Measurements from ENCODE around the gene DENND2C. TPM values are rescaled to one million over a fixed set of nuclear protein-coding genes. Genes with fewer than 3 reads are reported as not detected.

DENND2C gene
- total RNA-seq, 1 experiment from 2014 or later, result 1.1 TPM

DNA sequence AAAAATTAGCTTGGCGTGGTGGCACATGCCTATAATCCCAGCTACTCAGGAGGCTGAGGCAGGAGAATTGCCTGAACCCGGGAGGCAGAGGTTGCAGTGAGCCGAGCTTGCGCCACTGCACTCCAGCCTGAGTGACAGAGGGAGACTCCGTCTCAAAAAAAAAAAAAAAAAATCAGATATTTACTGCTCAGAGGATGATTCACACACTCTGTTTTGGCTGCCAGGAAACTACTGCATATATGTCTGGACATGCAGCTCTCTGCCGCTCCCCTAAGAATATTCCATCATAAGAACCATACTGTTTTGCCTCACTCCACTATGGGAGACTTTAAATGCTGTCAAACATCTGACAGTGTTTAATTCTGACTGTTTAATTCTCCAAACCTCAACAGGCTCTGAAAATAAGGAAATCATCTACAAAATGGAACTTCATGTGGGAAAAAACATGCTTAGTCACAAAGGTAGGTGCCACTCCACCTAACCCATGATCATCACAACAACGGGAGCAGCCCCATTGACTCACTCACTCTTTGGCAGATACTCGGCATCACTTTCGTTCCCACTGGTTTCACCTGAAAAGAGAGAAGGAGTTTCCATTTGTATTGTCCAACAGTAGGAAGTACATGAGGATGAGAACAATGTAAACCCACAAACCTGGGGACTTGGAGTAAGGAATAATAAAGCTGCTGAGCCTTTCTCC, 59.2 kb downstream of the DENND2C start:
- DNase-seq (ENCODE audit: low read depth, low spot score) (no peak), ATAC-seq (no peak)
- ChIA-PET CTCF (no interaction called here), POLR2A (interaction anchor here (0.7 kb wide), 1 partner anchor 15 kb away, joined by 9 read pairs; no protein-coding TSS in a partner anchor)
- H3K27me3 ChIP-seq (ENCODE audit: control insufficient read depth, insufficient read depth, low read length), result no peaks in the 10 kb centered on the region
- H3K9me3 ChIP-seq (ENCODE audit: control insufficient read depth, insufficient read depth, low read depth, low read length), result no peaks in the 10 kb centered on the region
- in situ Hi-C loops (cut with HindIII; ENCODE audit: low pct_unique_long_range_greater_than_20kb, low sequenced_read_pairs), result no loop called here
- intact Hi-C loops (cut with micrococcal nuclease; ENCODE audit: unreplicated experiment), result no loop called here
- no TSS peak for BruUV-seq (replicated peaks)
- H3K27ac ChIP-seq (ENCODE audit: low read length), result no peak overlapping the region
- TF ChIP-seq, protein P1, sequence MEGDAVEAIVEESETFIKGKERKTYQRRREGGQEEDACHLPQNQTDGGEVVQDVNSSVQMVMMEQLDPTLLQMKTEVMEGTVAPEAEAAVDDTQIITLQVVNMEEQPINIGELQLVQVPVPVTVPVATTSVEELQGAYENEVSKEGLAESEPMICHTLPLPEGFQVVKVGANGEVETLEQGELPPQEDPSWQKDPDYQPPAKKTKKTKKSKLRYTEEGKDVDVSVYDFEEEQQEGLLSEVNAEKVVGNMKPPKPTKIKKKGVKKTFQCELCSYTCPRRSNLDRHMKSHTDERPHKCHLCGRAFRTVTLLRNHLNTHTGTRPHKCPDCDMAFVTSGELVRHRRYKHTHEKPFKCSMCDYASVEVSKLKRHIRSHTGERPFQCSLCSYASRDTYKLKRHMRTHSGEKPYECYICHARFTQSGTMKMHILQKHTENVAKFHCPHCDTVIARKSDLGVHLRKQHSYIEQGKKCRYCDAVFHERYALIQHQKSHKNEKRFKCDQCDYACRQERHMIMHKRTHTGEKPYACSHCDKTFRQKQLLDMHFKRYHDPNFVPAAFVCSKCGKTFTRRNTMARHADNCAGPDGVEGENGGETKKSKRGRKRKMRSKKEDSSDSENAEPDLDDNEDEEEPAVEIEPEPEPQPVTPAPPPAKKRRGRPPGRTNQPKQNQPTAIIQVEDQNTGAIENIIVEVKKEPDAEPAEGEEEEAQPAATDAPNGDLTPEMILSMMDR (IDR thresholded peaks at IDR 0.05), result no peak
- TF ChIP-seq, protein P2, sequence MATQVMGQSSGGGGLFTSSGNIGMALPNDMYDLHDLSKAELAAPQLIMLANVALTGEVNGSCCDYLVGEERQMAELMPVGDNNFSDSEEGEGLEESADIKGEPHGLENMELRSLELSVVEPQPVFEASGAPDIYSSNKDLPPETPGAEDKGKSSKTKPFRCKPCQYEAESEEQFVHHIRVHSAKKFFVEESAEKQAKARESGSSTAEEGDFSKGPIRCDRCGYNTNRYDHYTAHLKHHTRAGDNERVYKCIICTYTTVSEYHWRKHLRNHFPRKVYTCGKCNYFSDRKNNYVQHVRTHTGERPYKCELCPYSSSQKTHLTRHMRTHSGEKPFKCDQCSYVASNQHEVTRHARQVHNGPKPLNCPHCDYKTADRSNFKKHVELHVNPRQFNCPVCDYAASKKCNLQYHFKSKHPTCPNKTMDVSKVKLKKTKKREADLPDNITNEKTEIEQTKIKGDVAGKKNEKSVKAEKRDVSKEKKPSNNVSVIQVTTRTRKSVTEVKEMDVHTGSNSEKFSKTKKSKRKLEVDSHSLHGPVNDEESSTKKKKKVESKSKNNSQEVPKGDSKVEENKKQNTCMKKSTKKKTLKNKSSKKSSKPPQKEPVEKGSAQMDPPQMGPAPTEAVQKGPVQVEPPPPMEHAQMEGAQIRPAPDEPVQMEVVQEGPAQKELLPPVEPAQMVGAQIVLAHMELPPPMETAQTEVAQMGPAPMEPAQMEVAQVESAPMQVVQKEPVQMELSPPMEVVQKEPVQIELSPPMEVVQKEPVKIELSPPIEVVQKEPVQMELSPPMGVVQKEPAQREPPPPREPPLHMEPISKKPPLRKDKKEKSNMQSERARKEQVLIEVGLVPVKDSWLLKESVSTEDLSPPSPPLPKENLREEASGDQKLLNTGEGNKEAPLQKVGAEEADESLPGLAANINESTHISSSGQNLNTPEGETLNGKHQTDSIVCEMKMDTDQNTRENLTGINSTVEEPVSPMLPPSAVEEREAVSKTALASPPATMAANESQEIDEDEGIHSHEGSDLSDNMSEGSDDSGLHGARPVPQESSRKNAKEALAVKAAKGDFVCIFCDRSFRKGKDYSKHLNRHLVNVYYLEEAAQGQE (IDR thresholded peaks at IDR 0.05; ENCODE audit: insufficient read depth in 1 of 2, low read depth in 2 of 2, low read length in 1 of 2), result no peak
- TF ChIP-seq SIN3A (IDR thresholded peaks at IDR 0.05; ENCODE audit: borderline replicate concordance, insufficient read depth, low read depth, low read length) (no peak), POLR2AphosphoS5 (IDR thresholded peaks at IDR 0.05; ENCODE audit: low read depth, low read length) (no peak), TCF7L2 (IDR thresholded peaks at IDR 0.05; ENCODE audit: low read depth, low read length) (no peak)
- H3K4me3 ChIP-seq (ENCODE audit: low read depth in 2 of 2, low read length in 2 of 2), result no peak overlapping the region
- no peaks in the 10 kb centered on the region for H3K4me1 ChIP-seq (ENCODE audit: control insufficient read depth, insufficient read depth, low read length)
- H3K36me3 ChIP-seq (ENCODE audit: control insufficient read depth, insufficient read depth, low read length), result no peaks in the 10 kb centered on the region

DNA sequence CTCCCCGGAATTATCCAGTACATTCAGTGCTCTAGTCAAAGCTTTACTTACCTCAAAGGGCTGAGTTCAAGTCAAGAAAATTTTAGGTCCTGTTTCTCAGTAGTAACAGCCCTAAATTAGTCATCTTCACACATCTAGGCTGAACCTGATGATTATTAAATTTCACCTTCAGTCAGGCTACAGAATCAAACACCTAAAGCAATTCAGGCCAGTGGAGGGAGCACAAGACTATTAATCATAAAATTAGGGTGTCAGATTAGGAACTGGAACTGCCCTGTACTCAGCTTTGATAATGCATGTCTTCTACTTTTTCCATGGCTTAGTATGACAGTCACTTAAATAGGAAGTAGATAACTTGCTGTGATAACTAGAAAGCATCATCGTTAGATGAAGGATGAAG, 60.0 kb downstream of the DENND2C start:
- H3K36me3 ChIP-seq (ENCODE audit: control insufficient read depth, insufficient read depth, low read length), result no peaks in the 10 kb centered on the region
- ATAC-seq, result no peak
- BruUV-seq (replicated peaks), result no TSS peak

More for the DNA sequence above, 60.0 kb downstream of the DENND2C start:
- no peaks in the 10 kb centered on the region for H3K4me1 ChIP-seq (ENCODE audit: control insufficient read depth, insufficient read depth, low read length)
- H3K4me3 ChIP-seq (ENCODE audit: low read depth in 2 of 2, low read length in 2 of 2), result no peak overlapping the region
- no peak overlapping the region for H3K27ac ChIP-seq (ENCODE audit: low read length)
- TF ChIP-seq SIN3A (IDR thresholded peaks at IDR 0.05; ENCODE audit: borderline replicate concordance, insufficient read depth, low read depth, low read length) (no peak), TCF7L2 (IDR thresholded peaks at IDR 0.05; ENCODE audit: low read depth, low read length) (no peak), POLR2AphosphoS5 (IDR thresholded peaks at IDR 0.05; ENCODE audit: low read depth, low read length) (no peak)
- TF ChIP-seq, protein P1 (IDR thresholded peaks at IDR 0.05), result no peak
- TF ChIP-seq, protein P2 (IDR thresholded peaks at IDR 0.05; ENCODE audit: insufficient read depth in 1 of 2, low read depth in 2 of 2, low read length in 1 of 2), result no peak
- DNase-seq (ENCODE audit: low read depth, low spot score), result no peak
- in situ Hi-C loops (cut with HindIII; ENCODE audit: low pct_unique_long_range_greater_than_20kb, low sequenced_read_pairs), result no loop called here
- no peaks in the 10 kb centered on the region for H3K9me3 ChIP-seq (ENCODE audit: control insufficient read depth, insufficient read depth, low read depth, low read length)
- POLR2A ChIA-PET, result interaction anchor here (0.7 kb wide), 1 partner anchor 16 kb away, joined by 9 read pairs; no protein-coding TSS in a partner anchor
- no peaks in the 10 kb centered on the region for H3K27me3 ChIP-seq (ENCODE audit: control insufficient read depth, insufficient read depth, low read length)
- CTCF ChIA-PET, result no interaction called here
- intact Hi-C loops (cut with micrococcal nuclease; ENCODE audit: unreplicated experiment), result no loop called here
